ENCODE results near the gene TTC8. TPM values are rescaled to one million over a fixed set of nuclear protein-coding genes. Genes with fewer than 3 reads are reported as not detected.
A peak's percentile ranks its signal among the peaks of the same experiment; 100 is the strongest.

TTC8 gene
- total RNA-seq, 4 donors from 2014 or later: 16.4 to 29.9 (median 23.7) TPM

DNA sequence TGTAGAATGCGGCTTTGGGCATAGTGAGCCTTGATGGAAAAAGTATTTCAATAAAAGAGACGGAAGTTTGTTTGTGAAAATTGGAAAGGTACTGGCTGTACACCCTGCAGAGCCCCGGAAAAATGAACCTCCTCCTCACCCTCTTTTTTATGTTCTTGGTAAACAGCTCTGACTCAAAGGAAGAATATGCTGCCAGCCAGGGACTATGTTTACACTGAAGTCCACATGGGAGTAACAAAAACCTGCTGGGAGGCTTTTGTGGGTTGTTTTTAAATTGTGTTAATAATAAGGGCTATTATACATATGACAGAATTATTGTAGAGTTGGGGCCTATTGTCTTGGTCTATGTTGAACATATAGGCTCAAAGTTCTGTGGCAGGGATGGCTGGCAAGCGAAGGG, 70.7 kb downstream of the TTC8 start:
- 66% methylated on average over 4 of the region's 4 CpGs for WGBS
- Histone ChIP-seq H3K4me3 (no peak overlapping the region), H3K27ac (replicated peaks in 1 of 4) (no peak overlapping the region), H3K9me3 (no peaks in the 10 kb centered on the region), H3K4me1 (peaks cover 0 to 10% (median 0%) of the 10 kb centered on the region in 4 donors), H3K36me3 (no peaks in the 10 kb centered on the region), H3K27me3 (no peaks in the 10 kb centered on the region)
- peak; percentile 62 for DNase-seq (ENCODE audit: extremely low spot score)
- intact Hi-C loops (cut with DNase I): no loop called here
- TF ChIP-seq CTCF (IDR thresholded peaks at IDR 0.05): no peak
- no peak for TF ChIP-seq EP300 (IDR thresholded peaks at IDR 0.05)
- no peak for TF ChIP-seq POLR2A (IDR thresholded peaks at IDR 0.05; ENCODE audit: low read depth)
- TF ChIP-seq POLR2AphosphoS5 (IDR thresholded peaks at IDR 0.05): no peak

GRCh38 chr14:88901189-88901588, 76.7 kb downstream of the TTC8 start:
- Histone ChIP-seq H3K27me3 (no peaks in the 10 kb centered on the region), H3K36me3 (no peaks in the 10 kb centered on the region), H3K4me3 (no peak overlapping the region), H3K4me1 (no peaks in the 10 kb centered on the region), H3K27ac (replicated peaks in 1 of 4) (no peak overlapping the region), H3K9me3 (no peaks in the 10 kb centered on the region)
- no peak for TF ChIP-seq POLR2AphosphoS5 (IDR thresholded peaks at IDR 0.05)
- no peak for TF ChIP-seq EP300 (IDR thresholded peaks at IDR 0.05)
- no peak for TF ChIP-seq CTCF (IDR thresholded peaks at IDR 0.05)
- TF ChIP-seq POLR2A (IDR thresholded peaks at IDR 0.05; ENCODE audit: low read depth): no peak
- no peak for DNase-seq (ENCODE audit: extremely low spot score)
- intact Hi-C loops (cut with DNase I): no loop called here
- 66% methylated on average over 4 of the region's 4 CpGs for WGBS

- H3K36me3 ChIP-seq: no peaks in the 10 kb centered on the region
- no peaks in the 10 kb centered on the region for H3K27me3 ChIP-seq
- no peak overlapping the region for H3K4me3 ChIP-seq
- WGBS: 77% methylated on average over 3 of the region's 3 CpGs
- no peaks in the 10 kb centered on the region for H3K4me1 ChIP-seq
- no peak overlapping the region for H3K27ac ChIP-seq (replicated peaks in 1 of 4)
- intact Hi-C loops (cut with DNase I): no loop called here
- peak; percentile 90 for DNase-seq (ENCODE audit: extremely low spot score)
- no peaks in the 10 kb centered on the region for H3K9me3 ChIP-seq
- TF ChIP-seq CTCF (IDR thresholded peaks at IDR 0.05) (no peak), EP300 (IDR thresholded peaks at IDR 0.05) (no peak), POLR2A (IDR thresholded peaks at IDR 0.05; ENCODE audit: low read depth) (no peak), POLR2AphosphoS5 (IDR thresholded peaks at IDR 0.05) (no peak)
Measured at GRCh38 chr14:88901991-88902390, 77.5 kb downstream of the TTC8 start.

GRCh38 chr14:88902850-88903249, 78.4 kb downstream of the TTC8 start:
- DNase-seq (ENCODE audit: extremely low spot score): peak; percentile 86
- H3K36me3 ChIP-seq: no peaks in the 10 kb centered on the region
- no peaks in the 10 kb centered on the region for H3K4me1 ChIP-seq
- H3K27ac ChIP-seq (replicated peaks in 1 of 4): no peak overlapping the region
- H3K27me3 ChIP-seq: no peaks in the 10 kb centered on the region
- intact Hi-C loops (cut with DNase I): no loop called here
- no peak overlapping the region for H3K4me3 ChIP-seq
- WGBS: 100% methylated on average over 1 of the region's 1 CpG
- TF ChIP-seq CTCF (IDR thresholded peaks at IDR 0.05) (no peak), EP300 (IDR thresholded peaks at IDR 0.05) (no peak), POLR2A (IDR thresholded peaks at IDR 0.05; ENCODE audit: low read depth) (no peak), POLR2AphosphoS5 (IDR thresholded peaks at IDR 0.05) (no peak)
- peaks cover 0 to 8% (median 7%) of the 10 kb centered on the region in 4 donors for H3K9me3 ChIP-seq

GRCh38 chr14:88904206-88904647, 79.8 kb downstream of the TTC8 start:
- intact Hi-C loops (cut with DNase I): no loop called here
- Histone ChIP-seq H3K27me3 (no peaks in the 10 kb centered on the region), H3K4me1 (no peaks in the 10 kb centered on the region), H3K27ac (replicated peaks in 1 of 4) (no peak overlapping the region), H3K36me3 (no peaks in the 10 kb centered on the region), H3K4me3 (no peak overlapping the region), H3K9me3 (peaks cover 0 to 13% (median 9%) of the 10 kb centered on the region in 4 donors)
- TF ChIP-seq CTCF (IDR thresholded peaks at IDR 0.05) (no peak), POLR2A (IDR thresholded peaks at IDR 0.05; ENCODE audit: low read depth) (no peak), POLR2AphosphoS5 (IDR thresholded peaks at IDR 0.05) (no peak), EP300 (IDR thresholded peaks at IDR 0.05) (no peak)
- WGBS: 78% methylated on average over 3 of the region's 3 CpGs
- DNase-seq (ENCODE audit: extremely low spot score): no peak
